ENCODE measurements around the gene IPO13.

Gene IPO13

DNA sequence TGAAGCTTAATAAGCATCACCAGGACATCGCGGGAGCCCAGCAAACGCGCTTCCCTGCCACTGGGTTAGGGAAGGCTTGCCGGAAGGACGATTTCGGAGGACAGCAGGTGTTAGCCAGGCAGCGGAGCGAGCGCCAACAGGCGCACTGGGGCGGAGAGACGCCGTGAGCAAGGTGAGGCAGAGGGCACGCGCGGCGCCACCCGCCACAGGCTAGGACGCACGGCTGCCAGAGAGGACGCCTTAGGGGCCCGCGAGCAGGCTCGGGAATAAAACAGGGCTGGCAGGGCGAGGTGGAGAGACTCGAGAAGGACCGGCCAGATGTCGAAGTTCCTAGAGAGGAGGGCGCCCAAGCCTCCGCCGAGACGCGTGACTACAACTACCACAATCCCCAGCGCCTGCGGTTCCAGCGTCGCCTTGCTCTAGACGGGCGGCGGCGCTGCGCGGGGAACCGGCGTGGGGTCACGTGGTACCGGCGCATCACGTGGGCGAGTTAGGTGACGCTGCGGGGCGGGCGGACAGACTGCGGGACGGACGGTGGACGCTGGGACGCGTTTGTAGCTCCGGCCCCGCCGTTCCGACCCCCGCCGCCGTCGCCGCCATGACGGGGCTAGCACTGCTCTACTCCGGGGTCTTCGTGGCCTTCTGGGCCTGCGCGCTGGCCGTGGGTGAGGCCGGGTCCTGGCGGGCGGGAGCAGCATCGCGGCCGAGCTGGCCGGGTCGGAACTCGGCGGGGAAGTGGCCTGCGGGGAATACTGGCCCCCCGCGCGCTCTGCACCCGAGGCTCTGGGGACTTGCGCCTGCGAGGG, 27.9 kb downstream of the IPO13 start, which contains the start of gene ATP6V0B:
Gene ATP6V0B, plus strand, starts transcription at position 518 of the 806 bp plus-strand sequence. Its CDS starts 81 bp downstream, at position 599.
- peak; percentile 100 for DNase-seq

DNA sequence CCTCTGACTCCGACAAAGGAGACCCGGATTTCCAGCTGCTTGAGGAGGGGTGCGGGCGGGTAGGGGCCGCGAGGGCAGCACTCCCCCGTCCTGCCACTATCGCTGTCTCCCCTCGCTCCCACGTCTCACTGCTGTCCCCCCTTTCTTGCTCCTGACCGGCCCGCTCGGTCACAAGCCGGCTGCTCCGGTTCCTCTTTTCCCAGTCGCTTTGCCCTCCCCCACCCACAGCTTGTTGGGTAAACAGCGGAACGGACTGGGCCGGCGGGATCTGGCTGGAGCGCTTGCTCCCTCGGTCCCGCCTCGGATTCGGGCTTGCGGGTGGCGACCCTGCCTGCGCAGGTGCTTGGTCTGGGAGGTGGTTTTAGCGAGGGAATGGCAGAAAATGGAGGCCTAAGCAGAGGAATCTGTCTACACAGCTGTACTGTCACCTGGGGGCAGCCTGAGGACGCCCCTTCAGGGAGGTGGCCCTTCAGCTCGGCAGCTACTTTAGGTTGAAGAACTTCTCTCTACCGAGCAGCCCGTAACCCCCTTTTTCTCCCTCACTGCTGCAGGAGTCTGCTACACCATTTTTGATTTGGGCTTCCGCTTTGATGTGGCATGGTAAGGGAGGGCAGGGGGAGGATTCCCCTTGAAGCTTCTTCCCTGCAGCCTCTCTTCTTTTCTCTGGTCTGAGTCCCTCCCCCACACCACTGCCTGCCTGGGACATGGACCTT, 28.7 kb downstream of the IPO13 start:
- peak; percentile 74 for DNase-seq

DNA sequence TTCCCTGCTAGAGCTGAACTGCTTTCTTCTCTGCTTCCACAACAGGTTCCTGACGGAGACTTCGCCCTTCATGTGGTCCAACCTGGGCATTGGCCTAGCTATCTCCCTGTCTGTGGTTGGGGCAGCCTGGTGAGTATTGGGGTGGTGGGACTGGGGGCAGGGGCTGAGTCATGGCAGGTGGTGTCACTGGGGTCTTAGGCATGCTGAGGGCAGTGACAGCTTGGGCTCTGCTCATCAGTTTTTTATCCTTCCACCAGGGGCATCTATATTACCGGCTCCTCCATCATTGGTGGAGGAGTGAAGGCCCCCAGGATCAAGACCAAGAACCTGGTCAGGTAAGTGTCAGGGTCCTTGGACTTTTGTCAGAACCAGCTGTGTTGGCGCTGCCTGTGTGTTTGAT, 29.3 kb downstream of the IPO13 start:
- no peak for DNase-seq

DNA sequence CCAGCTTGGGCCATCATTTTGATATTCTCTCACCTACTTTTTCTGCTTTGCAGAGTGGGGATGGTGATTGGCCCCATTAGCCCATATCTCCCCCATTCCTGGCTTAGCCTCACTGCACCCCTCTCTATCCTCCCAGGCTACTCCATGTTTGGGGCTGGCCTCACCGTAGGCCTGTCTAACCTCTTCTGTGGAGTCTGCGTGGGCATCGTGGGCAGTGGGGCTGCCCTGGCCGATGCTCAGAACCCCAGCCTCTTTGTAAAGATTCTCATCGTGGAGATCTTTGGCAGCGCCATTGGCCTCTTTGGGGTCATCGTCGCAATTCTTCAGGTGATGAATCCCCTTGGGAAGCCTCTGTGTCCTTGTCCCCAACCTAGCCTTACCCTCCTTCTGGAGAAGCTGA, 30.1 kb downstream of the IPO13 start:
- DNase-seq, result no peak

DNA sequence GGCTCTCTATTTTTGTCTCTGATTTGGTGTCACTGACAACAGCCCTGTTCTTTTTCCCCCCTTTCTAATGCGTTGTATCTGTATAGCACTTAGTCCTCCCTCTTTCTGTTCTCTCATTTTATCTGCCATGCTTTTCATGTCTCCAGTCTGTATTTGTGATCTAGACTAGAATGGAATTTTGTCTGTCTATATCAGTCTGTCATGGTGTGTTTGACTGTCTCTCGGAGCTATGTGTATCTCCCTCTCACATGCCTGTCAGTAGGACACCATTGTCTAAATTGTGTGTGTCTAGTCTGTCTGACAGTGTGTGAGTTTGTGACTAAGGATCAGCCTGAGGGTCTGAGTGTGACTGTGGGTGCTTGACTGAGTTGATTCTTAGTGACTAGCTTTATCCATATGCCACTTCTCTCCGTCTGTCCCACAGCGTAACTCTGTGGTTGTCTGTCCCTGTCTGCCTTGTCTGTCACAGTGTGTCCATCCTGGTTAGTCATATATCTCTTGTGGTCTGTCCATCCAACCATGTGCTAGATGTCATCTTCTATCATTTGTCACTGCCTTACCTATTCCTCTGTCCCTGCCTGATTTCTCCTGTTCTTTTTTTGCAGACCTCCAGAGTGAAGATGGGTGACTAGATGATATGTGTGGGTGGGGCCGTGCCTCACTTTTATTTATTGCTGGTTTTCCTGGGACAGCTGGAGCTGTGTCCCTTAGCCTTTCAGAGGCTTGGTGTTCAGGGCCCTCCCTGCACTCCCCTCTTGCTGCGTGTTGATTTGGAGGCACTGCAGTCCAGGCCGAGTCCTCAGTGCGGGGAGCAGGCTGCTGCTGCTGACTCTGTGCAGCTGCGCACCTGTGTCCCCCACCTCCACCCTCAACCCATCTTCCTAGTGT, 30.9 kb downstream of the IPO13 start:
- DNase-seq, result no peak

DNA sequence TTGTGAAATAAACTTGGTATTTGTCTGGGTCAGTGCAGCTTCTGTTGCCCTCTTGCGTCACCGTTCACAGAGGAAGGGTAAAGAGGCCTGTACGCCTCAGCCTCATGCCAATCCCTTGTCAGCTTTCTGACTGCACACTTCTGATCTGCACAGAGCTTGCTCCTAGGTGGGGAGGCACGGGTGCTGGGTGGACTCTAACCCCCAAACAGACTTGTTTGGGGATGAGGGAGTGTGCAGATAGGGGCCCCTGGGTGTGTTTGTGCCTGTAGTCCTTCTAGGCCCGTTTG, 31.5 kb downstream of the IPO13 start:
- no peak for DNase-seq

DNA sequence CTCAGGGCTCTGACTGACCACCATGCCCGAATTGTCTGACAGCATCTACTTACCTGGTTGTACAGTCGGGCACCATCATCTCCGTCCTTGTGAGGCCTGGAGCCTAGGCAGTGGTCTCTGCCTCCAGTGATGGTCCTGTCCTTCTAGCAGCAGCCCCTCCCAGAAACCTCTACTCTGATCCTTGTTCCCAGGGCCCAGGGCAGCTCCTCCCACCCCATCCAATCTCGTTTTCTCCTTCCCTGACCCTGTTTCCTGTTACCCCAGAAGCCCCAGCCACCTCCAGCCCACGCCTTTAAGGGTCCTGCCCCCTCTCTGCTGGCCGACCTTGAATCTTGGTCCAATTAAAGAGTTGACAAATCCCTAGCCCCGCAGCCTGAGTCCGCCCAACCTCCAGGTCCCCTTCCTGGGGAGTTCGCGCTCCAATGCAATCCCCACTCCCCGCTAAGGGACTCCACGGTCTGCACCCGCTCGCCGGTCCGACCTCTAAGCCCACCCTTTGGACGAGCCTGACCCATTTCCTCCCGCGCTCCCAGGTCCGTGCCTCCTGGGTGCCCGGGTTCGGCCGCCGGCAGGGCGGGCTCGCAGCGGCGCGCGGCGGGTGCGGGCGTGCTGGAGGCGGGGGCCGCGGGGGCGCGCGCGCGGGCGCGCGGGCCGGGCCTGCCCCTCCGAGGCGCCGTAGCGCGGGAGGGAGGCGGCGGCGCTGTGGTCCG, 32.0 kb downstream of the IPO13 start, which contains the start of gene B4GALT2:
Gene B4GALT2, plus strand, starts transcription at position 660 of the 710 bp plus-strand sequence. CDS start 1,951 bp downstream, outside the sequence.
- DNase-seq, result peak; percentile 89

DNA sequence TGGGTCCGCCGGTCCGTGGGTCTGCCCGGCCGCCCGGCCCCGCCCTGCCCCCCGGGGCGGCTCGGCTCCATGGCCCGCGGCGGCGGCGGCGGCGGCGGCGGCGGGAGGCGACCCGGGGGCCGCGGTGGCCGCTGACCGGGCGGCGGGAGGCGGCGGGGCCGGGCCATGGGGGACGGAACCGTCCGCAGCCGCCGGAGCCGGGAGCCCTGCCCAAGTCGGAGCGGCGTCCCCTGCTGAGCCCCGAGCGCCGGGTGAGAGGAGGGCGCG, 32.4 kb downstream of the IPO13 start:
- no peak for DNase-seq

DNA sequence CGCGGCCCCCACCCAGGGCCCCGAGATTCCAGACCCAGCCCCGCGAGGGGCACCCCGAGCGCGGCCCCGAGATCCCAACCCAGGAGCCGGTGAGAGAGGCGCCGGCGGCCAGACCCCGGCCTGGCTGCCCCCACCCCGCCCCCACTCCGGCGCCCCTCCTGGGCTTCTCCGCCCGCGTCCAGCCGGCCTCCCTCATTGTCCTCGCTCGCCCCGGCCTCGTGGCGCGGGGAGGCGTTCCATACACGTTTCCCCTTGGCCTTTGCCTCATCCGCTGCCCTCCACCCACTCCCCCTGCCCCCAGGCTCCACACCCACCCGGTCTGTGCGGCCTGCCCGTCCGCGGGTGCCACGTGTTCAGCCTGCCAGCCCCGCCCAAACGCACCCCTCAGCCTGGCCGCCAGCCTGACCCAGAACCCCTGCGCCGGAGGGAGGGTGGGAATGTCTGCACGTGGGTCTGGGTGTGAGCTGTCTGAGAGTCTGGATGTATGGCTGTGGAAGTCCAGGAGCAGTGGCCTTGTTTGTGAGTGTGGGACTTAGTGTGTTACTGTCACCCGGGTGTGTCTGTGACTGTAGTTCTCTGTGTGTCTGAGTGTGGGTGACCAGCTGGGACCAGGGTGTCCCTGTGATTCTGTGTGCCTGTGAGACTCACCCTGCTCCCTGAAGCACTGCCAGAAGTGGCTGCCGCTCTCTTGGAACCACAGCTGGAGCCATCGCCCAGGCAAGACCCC, 32.9 kb downstream of the IPO13 start:
- DNase-seq, result peak; percentile 78

DNA sequence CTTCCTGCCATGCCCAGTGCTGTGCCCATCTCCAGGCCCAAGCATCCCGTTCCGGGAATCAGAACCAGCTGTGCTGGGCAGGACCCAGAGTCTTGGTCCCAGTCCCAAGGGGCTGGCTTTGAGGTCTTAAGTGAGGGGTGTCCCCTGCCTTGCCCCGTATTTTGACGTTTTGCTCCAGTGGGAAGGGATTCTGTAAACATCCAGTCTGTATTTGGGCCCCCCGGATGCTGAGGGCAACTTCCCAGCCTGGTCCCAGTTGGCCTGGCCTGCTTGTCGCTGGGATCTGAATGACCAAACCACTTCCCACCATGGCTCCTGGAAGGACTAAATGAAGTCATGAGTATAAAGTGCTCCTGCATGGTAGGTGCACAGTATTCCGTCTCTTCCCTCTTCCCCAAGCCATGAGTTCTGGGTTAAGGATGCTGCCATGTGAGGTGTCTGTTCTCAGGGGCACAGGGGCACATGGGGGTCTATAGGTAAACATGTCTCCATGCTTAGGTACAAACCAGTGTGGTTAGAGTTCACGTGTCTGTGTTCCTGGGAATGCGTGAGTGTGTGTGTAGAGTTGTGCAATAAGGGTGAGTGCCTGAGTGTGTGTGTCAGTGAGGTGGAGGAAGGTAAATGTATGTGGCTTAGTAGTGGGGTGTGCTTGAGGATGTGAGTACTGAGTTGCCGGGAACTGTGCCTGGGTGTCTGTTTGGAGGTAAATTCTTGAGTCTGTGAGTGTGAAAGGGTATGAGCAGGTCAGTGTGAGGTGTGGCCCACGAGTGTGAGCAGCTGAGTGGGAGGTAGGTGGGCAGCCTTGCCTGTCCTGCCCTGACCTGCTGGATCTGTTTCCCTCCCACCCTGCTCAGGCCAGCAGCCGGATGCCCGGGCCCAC, 33.7 kb downstream of the IPO13 start:
- DNase-seq, result peak; percentile 86

DNA sequence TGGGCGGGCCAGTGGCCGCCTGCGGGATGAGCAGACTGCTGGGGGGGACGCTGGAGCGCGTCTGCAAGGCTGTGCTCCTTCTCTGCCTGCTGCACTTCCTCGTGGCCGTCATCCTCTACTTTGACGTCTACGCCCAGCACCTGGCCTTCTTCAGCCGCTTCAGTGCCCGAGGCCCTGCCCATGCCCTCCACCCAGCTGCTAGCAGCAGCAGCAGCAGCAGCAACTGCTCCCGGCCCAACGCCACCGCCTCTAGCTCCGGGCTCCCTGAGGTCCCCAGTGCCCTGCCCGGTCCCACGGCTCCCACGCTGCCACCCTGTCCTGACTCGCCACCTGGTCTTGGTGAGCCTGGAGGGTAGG, 34.4 kb downstream of the IPO13 start:
- DNase-seq, result peak; percentile 96

DNA sequence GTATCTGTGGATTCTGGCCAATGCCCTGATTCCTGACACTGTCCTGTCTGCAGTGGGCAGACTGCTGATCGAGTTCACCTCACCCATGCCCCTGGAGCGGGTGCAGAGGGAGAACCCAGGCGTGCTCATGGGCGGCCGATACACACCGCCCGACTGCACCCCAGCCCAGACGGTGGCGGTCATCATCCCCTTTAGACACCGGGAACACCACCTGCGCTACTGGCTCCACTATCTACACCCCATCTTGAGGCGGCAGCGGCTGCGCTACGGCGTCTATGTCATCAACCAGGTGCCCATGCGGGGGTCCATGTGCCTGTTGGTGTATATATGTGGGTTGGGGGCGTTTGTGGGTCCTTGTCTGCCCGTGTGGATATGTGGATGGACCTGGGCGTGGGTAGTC, 34.9 kb downstream of the IPO13 start:
- no peak for DNase-seq

DNA sequence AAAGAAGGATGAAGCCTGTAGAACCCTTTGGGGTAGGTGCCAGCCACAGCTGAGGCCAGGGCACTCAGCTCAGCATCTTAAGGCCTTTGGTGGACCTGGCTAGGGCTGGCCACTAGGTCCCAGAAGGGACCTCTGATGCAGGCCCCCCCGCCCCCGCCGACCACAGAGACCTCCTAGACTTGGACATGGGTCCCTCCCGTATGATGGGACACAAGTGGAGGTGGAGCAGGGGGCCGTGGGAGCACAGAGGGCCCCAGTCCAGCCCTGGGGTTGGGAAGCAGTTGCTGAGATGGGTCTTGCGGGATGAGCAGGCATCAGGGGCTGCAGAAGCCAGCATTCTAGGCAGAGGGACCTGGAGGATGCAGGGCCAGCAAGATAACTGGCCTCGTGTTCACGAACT, 35.5 kb downstream of the IPO13 start:
- DNase-seq, result no peak

DNA sequence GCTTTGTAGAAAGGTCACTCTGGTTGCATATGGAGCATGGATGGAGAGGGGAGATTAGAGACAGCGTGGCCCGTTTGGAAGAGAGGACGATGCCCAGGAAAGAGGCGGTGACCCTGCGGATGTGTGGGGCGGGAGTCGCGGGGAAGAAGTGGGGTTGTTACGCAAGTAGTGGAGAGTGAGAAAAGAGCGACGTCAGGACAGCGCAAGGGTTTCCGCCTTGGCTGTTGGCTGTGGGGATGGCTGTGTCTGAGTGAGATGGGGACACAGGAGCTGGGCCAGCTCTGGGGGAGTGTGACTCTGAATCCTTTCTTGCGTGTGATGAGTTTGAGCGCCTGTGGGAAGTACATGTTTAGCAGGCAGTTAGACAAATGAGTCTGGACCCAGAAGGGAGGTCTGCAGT, 36.1 kb downstream of the IPO13 start:
- DNase-seq, result no peak

DNA sequence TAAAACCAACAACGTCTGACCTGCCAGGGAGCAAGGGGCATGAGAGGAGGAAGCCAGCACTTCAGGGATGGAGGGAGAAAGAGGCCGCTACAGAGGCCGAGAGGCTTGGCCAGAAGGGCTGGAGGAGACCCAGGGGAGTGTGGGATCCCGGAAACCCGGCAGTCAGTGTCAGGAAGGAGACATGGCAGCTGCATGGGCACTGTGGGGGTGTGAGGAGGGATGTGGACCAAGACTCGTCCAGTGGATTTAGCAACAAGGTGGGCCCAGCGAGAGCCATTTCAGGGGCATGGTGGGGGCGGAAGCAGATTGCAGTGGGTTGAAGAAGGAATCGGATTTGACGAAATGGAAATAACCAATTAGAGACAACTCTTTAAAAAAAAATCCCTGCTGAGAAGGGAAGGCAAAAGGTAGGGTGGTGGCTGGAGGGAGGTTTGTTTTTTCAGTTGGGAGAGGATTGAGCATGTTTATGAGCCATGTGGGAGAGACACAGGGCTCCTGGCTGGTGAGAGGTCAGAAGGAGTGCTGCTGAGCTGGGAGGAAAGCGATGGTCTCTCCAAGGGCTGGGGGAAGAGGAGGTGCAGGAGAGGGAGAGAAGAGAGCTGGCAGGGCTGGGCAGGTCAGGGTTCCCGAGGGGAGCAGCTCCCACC, 36.6 kb downstream of the IPO13 start:
- no peak for DNase-seq

DNA sequence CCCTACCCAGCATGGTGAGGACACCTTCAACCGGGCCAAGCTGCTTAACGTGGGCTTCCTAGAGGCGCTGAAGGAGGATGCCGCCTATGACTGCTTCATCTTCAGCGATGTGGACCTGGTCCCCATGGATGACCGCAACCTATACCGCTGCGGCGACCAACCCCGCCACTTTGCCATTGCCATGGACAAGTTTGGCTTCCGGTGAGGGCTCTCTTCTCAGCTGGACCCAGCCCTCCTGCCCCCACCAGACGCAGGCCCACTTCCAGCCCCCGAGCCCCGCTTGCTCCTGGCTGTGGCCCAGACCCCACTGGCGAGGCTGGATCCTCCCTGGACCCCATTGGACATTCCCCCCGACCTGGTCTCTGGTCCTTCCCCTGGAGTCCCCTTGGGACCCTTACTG, 38.1 kb downstream of the IPO13 start:
- DNase-seq, result no peak

DNA sequence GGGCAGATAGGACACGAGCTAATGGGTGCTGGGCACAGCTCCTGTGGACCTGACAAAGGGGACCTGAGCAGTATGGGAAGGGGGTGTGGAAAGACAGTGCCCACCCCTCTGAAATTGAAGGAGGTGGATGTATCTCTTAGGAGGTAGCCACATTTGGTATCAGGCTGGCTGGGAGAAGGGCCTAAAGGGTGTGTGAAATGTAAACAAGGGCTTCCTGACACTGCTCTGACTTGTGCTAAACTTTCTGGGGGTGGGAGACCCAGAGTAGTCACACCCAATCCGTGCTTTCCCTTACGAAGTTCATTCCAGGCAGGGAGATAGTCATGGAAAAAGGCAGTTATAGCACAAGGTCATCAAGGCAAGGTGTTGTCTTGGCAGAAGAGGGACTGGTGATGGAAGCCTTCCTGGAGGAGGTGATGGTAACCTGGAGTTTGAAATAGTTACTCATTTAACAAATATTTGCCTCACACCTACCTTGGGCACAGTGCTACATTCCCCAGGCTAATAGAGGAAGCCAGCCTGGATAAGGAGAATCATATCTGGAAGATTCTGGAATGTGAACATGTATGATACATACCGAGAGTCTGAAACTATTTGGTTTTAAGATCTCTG, 39.3 kb downstream of the IPO13 start:
- DNase-seq, result no peak

DNA sequence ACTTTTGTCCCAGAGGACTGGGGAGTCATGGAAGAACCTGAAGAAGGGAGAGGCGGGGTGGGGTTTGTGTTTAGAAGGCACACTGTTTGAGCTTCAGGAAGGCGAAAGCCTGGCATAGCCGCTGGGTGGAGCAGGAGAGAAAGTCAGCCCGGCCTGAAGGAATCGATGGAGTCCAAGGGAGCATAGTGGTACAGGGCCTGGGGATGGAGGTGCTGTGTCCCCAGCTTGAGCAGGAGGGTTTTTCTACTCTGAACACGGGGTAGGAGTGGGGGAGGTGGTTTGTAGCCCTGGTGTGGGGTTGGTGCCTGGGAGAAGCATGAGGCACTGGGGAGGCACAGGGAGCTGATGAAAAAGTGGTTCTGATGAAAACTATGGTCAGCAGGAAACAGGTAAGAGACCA, 40.0 kb downstream of the IPO13 start:
- no peak for DNase-seq

DNA sequence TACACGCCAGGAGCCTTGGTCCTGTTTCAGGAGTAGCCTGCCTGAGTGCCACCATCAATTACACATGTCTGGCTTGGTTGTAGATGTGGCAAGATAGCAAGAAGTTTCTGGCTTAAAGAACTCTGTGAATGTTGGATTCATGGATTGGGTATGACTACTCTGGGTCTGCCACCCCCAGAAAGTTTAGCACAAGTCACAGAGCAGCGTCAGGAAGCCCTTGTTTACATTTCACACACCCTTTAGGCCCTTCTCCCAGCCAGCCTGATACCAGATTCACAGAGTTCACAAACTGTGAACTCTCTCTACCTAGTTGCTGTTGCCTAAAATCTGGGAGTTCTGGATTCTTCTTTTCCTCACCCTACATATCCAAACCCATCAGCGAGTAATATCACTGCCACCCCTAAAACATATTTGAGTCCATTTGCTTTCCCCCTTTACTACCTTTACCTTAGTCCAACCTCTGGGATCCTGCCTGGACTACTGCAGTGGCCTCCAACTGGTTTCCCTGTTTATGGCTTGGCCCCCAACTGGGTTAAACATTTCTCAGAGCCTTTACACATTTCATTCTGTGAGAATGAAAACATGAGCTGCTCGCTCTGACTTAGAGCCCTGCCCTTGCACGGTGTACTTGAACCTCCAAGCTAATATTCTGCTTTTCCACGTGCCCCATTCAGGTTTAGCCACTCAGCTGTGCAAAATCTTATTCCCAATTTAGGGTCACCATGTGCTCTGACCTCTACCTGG, 40.6 kb downstream of the IPO13 start:
- DNase-seq, result no peak
